Midbrain (tissue), 1 donor: ENCODE results near the gene CELA2B.

Source experiments
- DNase-seq: peaks from one replicate; lab custom pipeline; 2025; lab: John Stamatoyannopoulos, UW

The CELA2B gene

GRCh38 chr1:15526021-15526489 lies 50.2 kb downstream of the CELA2B start:
- no peak for DNase-seq

- DNase-seq: peak; percentile 100
Observed at GRCh38 chr1:15526490-15527339, 50.8 kb downstream of the CELA2B start, which contains the start of gene DNAJC16. Gene DNAJC16, plus strand, starts transcription at chr1:15526848. Its CDS starts 2,258 bp downstream, at chr1:15529106.

GRCh38 chr1:15531003-15531402 lies 55.1 kb downstream of the CELA2B start:
- no peak for DNase-seq

GRCh38 chr1:15531682-15532081 lies 55.8 kb downstream of the CELA2B start:
- no peak for DNase-seq

GRCh38 chr1:15538771-15539170 lies 62.9 kb downstream of the CELA2B start:
- no peak for DNase-seq

- no peak for DNase-seq
Observed at GRCh38 chr1:15540186-15540585, 64.3 kb downstream of the CELA2B start.
